H1 (cell line): Measurements from ENCODE around the gene RPUSD4.

Experiments
- CBX8 ChIP-seq: fragments of 300-800, 300-1000 bp; sonication (generic); IDR thresholded peaks from 2 replicates; pipeline ENCODE4 v1.7.1; 2016; ENCODE audit warnings: low read depth, low read length, borderline replicate concordance
- CEBPB ChIP-seq: IDR thresholded peaks from 2 replicates; pipeline ENCODE4 v1.6.1; 2012; ENCODE audit warnings: low read depth, low read length
- CHD2 ChIP-seq: IDR thresholded peaks from 2 replicates; pipeline ENCODE4 v1.6.1; 2012; ENCODE audit warnings: low read length, improper control_type of control experiment
- EP300 ChIP-seq, 2 experiments: IDR thresholded peaks; 1 replicate in 1 of 2; 2 replicates in 1 of 2; pipeline ENCODE4 v1.6.1; 2011 to 2012; ENCODE audit warnings: low read depth in 2 of 2, low read length in 2 of 2, mild to moderate bottlenecking in 2 of 2, borderline replicate concordance in 1 of 2, inconsistent platforms in 1 of 2, moderate library complexity in 1 of 2
- EZH2 ChIP-seq: fragments of 200-600 bp; sonication (generic); IDR thresholded peaks from 2 replicates; pipeline ENCODE4 v1.7.1; 2012; ENCODE audit warnings: low read depth, mild to moderate bottlenecking, moderate library complexity, low read length, inconsistent platforms; ENCODE audit not compliant: severe bottlenecking
- GABPA ChIP-seq: IDR thresholded peaks from 2 replicates; pipeline ENCODE4 v1.6.1; 2011; ENCODE audit warnings: mild to moderate bottlenecking, low read length, moderate library complexity, borderline replicate concordance; ENCODE audit not compliant: insufficient read depth
- NANOG ChIP-seq: IDR thresholded peaks from 2 replicates; pipeline ENCODE4 v1.6.1; 2011; ENCODE audit warnings: low read length, low read depth, mild to moderate bottlenecking, inconsistent platforms; ENCODE audit not compliant: insufficient read depth, poor library complexity, severe bottlenecking
- POLR2A ChIP-seq, 2 experiments: IDR thresholded peaks; 1 replicate in 1 of 2; 2 replicates in 1 of 2; pipeline ENCODE4 v1.6.1; 2011; ENCODE audit warnings: low read depth in 2 of 2, low read length in 2 of 2, mild to moderate bottlenecking in 2 of 2; ENCODE audit errors: control extremely low read depth in 1 of 2
- POLR2AphosphoS5 ChIP-seq: IDR thresholded peaks from 2 replicates; pipeline ENCODE4 v1.6.1; 2011; ENCODE audit warnings: low read depth, low read length
- RAD21 ChIP-seq, 2 experiments: IDR thresholded peaks in 1 of 2; conservative IDR thresholded peaks in 1 of 2; 2 replicates each; pipeline ENCODE4 v1.6.1; 2011; ENCODE audit warnings: low read depth in 2 of 2, low read length in 2 of 2, improper control_type of control experiment in 1 of 2, inconsistent platforms in 1 of 2, mild to moderate bottlenecking in 1 of 2, moderate library complexity in 1 of 2
- TAF1 ChIP-seq: IDR thresholded peaks from 2 replicates; pipeline ENCODE4 v1.6.1; 2011; ENCODE audit warnings: mild to moderate bottlenecking, low read depth, low read length
- TF ChIP-seq, protein P1 (sequence below), 3 experiments: IDR thresholded peaks; 1 replicate in 2 of 3; 2 replicates in 1 of 3; pipeline versions ENCODE4 v1.5.1 to v1.6.1; 2011; ENCODE audit warnings: low read length in 3 of 3, mild to moderate bottlenecking in 3 of 3, inconsistent platforms in 2 of 3, low read depth in 1 of 3, moderate library complexity in 1 of 3; ENCODE audit not compliant: insufficient read depth in 1 of 3; ENCODE audit errors: control extremely low read depth in 1 of 3
- TF ChIP-seq, protein P2 (sequence below): IDR thresholded peaks from 2 replicates; pipeline ENCODE4 v1.6.1; 2011; ENCODE audit warnings: low read length, improper control_type of control experiment

- TF ChIP-seq POLR2AphosphoS5 (no peak), CBX8 (no peak), EP300 (IDR thresholded peaks at IDR 0.05; ENCODE audit: borderline replicate concordance in 1 of 2, low read depth in 2 of 2, low read length in 2 of 2) (no peak), EZH2 (no peak), NANOG (no peak), TAF1 (no peak), GABPA (no peak), RAD21 (IDR thresholded peaks at IDR 0.05 in 1 of 2, conservative IDR thresholded peaks at IDR 0.05 in 1 of 2; ENCODE audit: low read depth in 2 of 2, low read length in 2 of 2) (no peak), CHD2 (no peak), POLR2A (IDR thresholded peaks at IDR 0.05; ENCODE audit: control extremely low read depth in 1 of 2, low read depth in 2 of 2, low read length in 2 of 2) (no peak), CEBPB (no peak)
- TF ChIP-seq, protein P1, sequence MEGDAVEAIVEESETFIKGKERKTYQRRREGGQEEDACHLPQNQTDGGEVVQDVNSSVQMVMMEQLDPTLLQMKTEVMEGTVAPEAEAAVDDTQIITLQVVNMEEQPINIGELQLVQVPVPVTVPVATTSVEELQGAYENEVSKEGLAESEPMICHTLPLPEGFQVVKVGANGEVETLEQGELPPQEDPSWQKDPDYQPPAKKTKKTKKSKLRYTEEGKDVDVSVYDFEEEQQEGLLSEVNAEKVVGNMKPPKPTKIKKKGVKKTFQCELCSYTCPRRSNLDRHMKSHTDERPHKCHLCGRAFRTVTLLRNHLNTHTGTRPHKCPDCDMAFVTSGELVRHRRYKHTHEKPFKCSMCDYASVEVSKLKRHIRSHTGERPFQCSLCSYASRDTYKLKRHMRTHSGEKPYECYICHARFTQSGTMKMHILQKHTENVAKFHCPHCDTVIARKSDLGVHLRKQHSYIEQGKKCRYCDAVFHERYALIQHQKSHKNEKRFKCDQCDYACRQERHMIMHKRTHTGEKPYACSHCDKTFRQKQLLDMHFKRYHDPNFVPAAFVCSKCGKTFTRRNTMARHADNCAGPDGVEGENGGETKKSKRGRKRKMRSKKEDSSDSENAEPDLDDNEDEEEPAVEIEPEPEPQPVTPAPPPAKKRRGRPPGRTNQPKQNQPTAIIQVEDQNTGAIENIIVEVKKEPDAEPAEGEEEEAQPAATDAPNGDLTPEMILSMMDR (IDR thresholded peaks at IDR 0.05; ENCODE audit: control extremely low read depth in 1 of 3, insufficient read depth in 1 of 3, low read depth in 1 of 3, low read length in 3 of 3), result no peak
- TF ChIP-seq, protein P2, sequence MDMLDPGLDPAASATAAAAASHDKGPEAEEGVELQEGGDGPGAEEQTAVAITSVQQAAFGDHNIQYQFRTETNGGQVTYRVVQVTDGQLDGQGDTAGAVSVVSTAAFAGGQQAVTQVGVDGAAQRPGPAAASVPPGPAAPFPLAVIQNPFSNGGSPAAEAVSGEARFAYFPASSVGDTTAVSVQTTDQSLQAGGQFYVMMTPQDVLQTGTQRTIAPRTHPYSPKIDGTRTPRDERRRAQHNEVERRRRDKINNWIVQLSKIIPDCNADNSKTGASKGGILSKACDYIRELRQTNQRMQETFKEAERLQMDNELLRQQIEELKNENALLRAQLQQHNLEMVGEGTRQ, result no peak
Measured at GRCh38 chr11:126163074-126163700, 48.3 kb downstream of the RPUSD4 start.
